Smooth muscle cell (in vitro differentiated cells): Measurements from ENCODE around the gene MT1HL1. TPM values are rescaled to one million over a fixed set of nuclear protein-coding genes. Genes with fewer than 3 reads are reported as not detected.

Experiments
- DNase-seq: peaks from one replicate; lab custom pipeline; 2025; ENCODE audit not compliant: unreplicated experiment; lab: John Stamatoyannopoulos, UW
- H2AFZ ChIP-seq: fragments of 200-600 bp; sonication (generic); 2 replicates; pipeline ENCODE4 v1.6.0; 2016; ENCODE audit warnings: antibody characterized with exemption, low read depth, mild to moderate bottlenecking
- H3F3A ChIP-seq: fragments of 200-600 bp; sonication (generic); 2 replicates; pipeline ENCODE4 v1.6.0; 2017; ENCODE audit warnings: antibody characterized with exemption, low read depth
- H3K27ac ChIP-seq: fragments of 200-600 bp; sonication (generic); 2 replicates; pipeline ENCODE4 v1.5.1; 2016; ENCODE audit warnings: low read depth, mild to moderate bottlenecking
- H3K27me3 ChIP-seq: fragments of 200-600 bp; sonication (generic); 2 replicates; pipeline ENCODE4 v1.6.1; 2016; ENCODE audit warnings: low read depth, mild to moderate bottlenecking
- H3K36me3 ChIP-seq: fragments of 200-600 bp; sonication (generic); 2 replicates; pipeline ENCODE4 v1.5.1; 2016; ENCODE audit warnings: low read depth
- H3K4me1 ChIP-seq: fragments of 200-600 bp; sonication (generic); 2 replicates; pipeline ENCODE4 v1.5.1; 2016; ENCODE audit warnings: low read depth
- H3K4me2 ChIP-seq: fragments of 200-600 bp; sonication (generic); 2 replicates; pipeline ENCODE4 v1.6.0; 2016; ENCODE audit warnings: mild to moderate bottlenecking
- H3K4me3 ChIP-seq: fragments of 200-600 bp; sonication (generic); 2 replicates; pipeline ENCODE4 v1.5.1; 2016; ENCODE audit warnings: mild to moderate bottlenecking
- H3K79me2 ChIP-seq: fragments of 200-600 bp; sonication (generic); 2 replicates; pipeline ENCODE4 v1.6.0; 2016; ENCODE audit warnings: low read depth, mild to moderate bottlenecking
- H3K9ac ChIP-seq: fragments of 200-600 bp; sonication (generic); 2 replicates; pipeline ENCODE4 v1.6.0; 2016; ENCODE audit warnings: low read depth
- H3K9me3 ChIP-seq: fragments of 200-600 bp; sonication (generic); replicated peaks from 2 replicates; pipeline ENCODE4 v1.5.1; 2016; ENCODE audit warnings: low read depth
- H4K20me1 ChIP-seq: fragments of 200-600 bp; sonication (generic); 2 replicates; pipeline ENCODE4 v1.6.0; 2016; ENCODE audit warnings: low read depth
- WGBS: methylation state at CpG from one replicate; pipeline ENCODE4 v1.1.7; 2016; ENCODE audit warnings: low lambda C conversion rate; 5-methylcytosine and 5-hydroxymethylcytosine counted together
- polyA plus RNA-seq: library from polyadenylated mRNA; unstranded; fragments of >200 nt; fragmentation: Nextera tagmentation; extraction: Ambion mirVana; gene quantifications from 2 replicates; pipeline ENCODE4 v1.2.1, GENCODE V29; 2016
- total RNA-seq: library from RNA; depleted of rRNA; stranded (reverse); fragments of >200 nt; gene quantifications from 2 replicates; pipeline ENCODE4 v1.2.3, GENCODE V29; 2014
- TF ChIP-seq, protein P1 (sequence below): fragments of 200-600 bp; sonication (generic); IDR thresholded peaks from 2 replicates; pipeline ENCODE4 v1.5.1; 2017; ENCODE audit warnings: borderline replicate concordance, mild to moderate bottlenecking, antibody characterized with exemption; ENCODE audit not compliant: insufficient read depth, poor library complexity, severe bottlenecking

The MT1HL1 gene
- total and polyA plus RNA-seq, 2 experiments from 2014 or later, result not detected

- Histone ChIP-seq H2AFZ (no peak overlapping the region), H4K20me1 (no peaks in the 10 kb centered on the region), H3K9ac (no peak overlapping the region), H3K9me3 (no peaks in the 10 kb centered on the region), H3K27ac (no peak overlapping the region), H3K27me3 (peaks cover 4% of the 10 kb centered on the region), H3K79me2 (no peaks in the 10 kb centered on the region), H3K4me1 (no peaks in the 10 kb centered on the region), H3K4me2 (no peak overlapping the region), H3K4me3 (no peak overlapping the region), H3K36me3 (no peaks in the 10 kb centered on the region), H3F3A (no peaks in the 10 kb centered on the region)
- TF ChIP-seq, protein P1, sequence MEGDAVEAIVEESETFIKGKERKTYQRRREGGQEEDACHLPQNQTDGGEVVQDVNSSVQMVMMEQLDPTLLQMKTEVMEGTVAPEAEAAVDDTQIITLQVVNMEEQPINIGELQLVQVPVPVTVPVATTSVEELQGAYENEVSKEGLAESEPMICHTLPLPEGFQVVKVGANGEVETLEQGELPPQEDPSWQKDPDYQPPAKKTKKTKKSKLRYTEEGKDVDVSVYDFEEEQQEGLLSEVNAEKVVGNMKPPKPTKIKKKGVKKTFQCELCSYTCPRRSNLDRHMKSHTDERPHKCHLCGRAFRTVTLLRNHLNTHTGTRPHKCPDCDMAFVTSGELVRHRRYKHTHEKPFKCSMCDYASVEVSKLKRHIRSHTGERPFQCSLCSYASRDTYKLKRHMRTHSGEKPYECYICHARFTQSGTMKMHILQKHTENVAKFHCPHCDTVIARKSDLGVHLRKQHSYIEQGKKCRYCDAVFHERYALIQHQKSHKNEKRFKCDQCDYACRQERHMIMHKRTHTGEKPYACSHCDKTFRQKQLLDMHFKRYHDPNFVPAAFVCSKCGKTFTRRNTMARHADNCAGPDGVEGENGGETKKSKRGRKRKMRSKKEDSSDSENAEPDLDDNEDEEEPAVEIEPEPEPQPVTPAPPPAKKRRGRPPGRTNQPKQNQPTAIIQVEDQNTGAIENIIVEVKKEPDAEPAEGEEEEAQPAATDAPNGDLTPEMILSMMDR, result no peak
- no peak for DNase-seq
- WGBS, result 86% methylated on average over 2 of the region's 2 CpGs
Observed at GRCh38 chr1:236963920-236964319, 40.3 kb downstream of the MT1HL1 start.

DNA sequence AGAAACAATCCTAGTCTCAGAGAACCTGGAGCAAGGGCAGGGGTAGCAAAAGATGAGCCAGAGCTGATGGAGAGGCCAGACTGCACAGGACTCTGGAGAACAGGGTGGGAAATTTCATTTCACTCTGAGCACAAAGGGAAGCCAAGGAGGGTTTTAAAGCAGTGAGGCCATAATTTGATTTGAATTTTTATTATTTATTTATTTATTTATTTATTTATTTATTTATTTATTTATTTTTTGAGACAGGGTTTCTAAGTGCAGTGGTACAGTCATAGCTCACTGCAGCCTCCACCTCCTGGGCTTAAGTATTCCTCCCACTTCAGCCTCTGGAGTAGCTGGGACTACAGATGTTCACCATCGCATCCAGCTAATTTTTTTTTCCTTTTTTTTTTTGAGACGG lies 45.1 kb downstream of the MT1HL1 start:
- no peak overlapping the region for H3K27ac ChIP-seq
- no peak for DNase-seq
- no peak overlapping the region for H3K4me3 ChIP-seq
- H2AFZ ChIP-seq, result no peak overlapping the region
- 89% methylated on average over 2 of the region's 2 CpGs for WGBS
- H3K79me2 ChIP-seq, result no peaks in the 10 kb centered on the region
- H3K4me1 ChIP-seq, result no peaks in the 10 kb centered on the region
- H3K36me3 ChIP-seq, result no peaks in the 10 kb centered on the region
- no peaks in the 10 kb centered on the region for H3K9me3 ChIP-seq
- H4K20me1 ChIP-seq, result no peaks in the 10 kb centered on the region
- no peaks in the 10 kb centered on the region for H3K27me3 ChIP-seq
- no peak overlapping the region for H3K4me2 ChIP-seq
- no peaks in the 10 kb centered on the region for H3F3A ChIP-seq
- TF ChIP-seq, protein P1, result no peak
- no peak overlapping the region for H3K9ac ChIP-seq

DNA sequence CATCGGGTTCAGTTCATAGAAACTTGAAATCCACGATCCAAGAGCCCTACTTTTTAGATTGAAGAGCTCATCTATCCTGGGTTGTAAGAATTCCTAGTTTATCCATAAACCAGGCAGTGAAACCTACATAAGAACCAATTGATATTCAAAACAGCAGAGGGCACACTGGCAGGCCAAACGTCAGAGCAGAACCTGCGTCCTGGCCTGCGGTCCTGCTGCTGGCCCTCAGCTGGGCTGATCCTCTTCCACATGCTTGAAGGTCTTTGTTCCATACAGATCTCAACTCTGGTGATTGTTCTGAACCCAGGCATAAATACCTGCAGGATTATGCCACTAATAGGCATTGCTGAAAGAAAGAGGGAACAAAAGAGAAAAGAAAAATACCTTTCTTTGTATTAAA lies 47.0 kb downstream of the MT1HL1 start:
- no peak for DNase-seq
- Histone ChIP-seq H3F3A (no peaks in the 10 kb centered on the region), H3K4me2 (no peak overlapping the region), H2AFZ (no peak overlapping the region), H3K4me1 (peaks cover 3% of the 10 kb centered on the region), H3K4me3 (no peak overlapping the region), H3K9me3 (no peaks in the 10 kb centered on the region), H3K27ac (no peak overlapping the region), H3K27me3 (no peaks in the 10 kb centered on the region), H3K79me2 (no peaks in the 10 kb centered on the region), H4K20me1 (no peaks in the 10 kb centered on the region), H3K9ac (no peak overlapping the region), H3K36me3 (no peaks in the 10 kb centered on the region)
- TF ChIP-seq, protein P1, result no peak
- WGBS, result 64% methylated on average over 5 of the region's 5 CpGs

Other genes starting within 250 kb of the MT1HL1 start
- gene MTR, start 209.1 kb downstream of the MT1HL1 start, total RNA-seq, result 18.3 and 25.2 TPM in 2 replicates
- 10.7 and 12.0 TPM in 2 replicates for gene MTR, start 209.1 kb downstream of the MT1HL1 start, polyA plus RNA-seq
- 0.09 and 0.27 TPM in 2 replicates for gene RYR2, start 37.7 kb upstream of the MT1HL1 start, total RNA-seq
- not detected in 2 replicates for gene RYR2, start 37.7 kb upstream of the MT1HL1 start, polyA plus RNA-seq